Glomerular visceral epithelial cell (primary cell): Measurements from ENCODE around the gene HEMGN.

Experiments
- DNase-seq: peaks from one replicate; pipeline ENCODE4 v3.0.0-alpha.2; 2016; ENCODE audit errors: extremely low spot score

Gene HEMGN

GRCh38 chr9:97928986-97929604 lies 8.9 kb downstream of the HEMGN start:
- no peak for DNase-seq

GRCh38 chr9:97925497-97926334 lies 12.3 kb downstream of the HEMGN start:
- no peak for DNase-seq

- no peak for DNase-seq
Observed at GRCh38 chr9:97924386-97924785, 13.6 kb downstream of the HEMGN start.

GRCh38 chr9:97923529-97924108 lies 14.4 kb downstream of the HEMGN start:
- DNase-seq, result peak; percentile 80

- DNase-seq, result peak; percentile 98
Observed at GRCh38 chr9:97921959-97922724, 15.8 kb downstream of the HEMGN start, which contains the start of gene TRMO. Gene TRMO, minus strand, starts transcription at chr9:97922500. Its CDS starts 7 bp downstream, at chr9:97922493.

GRCh38 chr9:97919217-97919813 lies 18.7 kb downstream of the HEMGN start:
- DNase-seq, result no peak

GRCh38 chr9:97918611-97919010 lies 19.4 kb downstream of the HEMGN start:
- no peak for DNase-seq

GRCh38 chr9:97911970-97912369 lies 26.0 kb downstream of the HEMGN start:
- DNase-seq, result no peak

GRCh38 chr9:97911528-97911927 lies 26.4 kb downstream of the HEMGN start:
- DNase-seq, result no peak

- DNase-seq, result no peak
Observed at GRCh38 chr9:97910357-97910756, 27.6 kb downstream of the HEMGN start.

GRCh38 chr9:97908705-97909104 lies 29.3 kb downstream of the HEMGN start:
- DNase-seq, result no peak

GRCh38 chr9:97907632-97908031 lies 30.3 kb downstream of the HEMGN start:
- no peak for DNase-seq

GRCh38 chr9:97907046-97907445 lies 30.9 kb downstream of the HEMGN start:
- no peak for DNase-seq

GRCh38 chr9:97906236-97906831 lies 31.6 kb downstream of the HEMGN start:
- DNase-seq, result no peak

- no peak for DNase-seq
Observed at GRCh38 chr9:97905228-97905627, 32.7 kb downstream of the HEMGN start.

- DNase-seq, result no peak
Observed at GRCh38 chr9:97904725-97905124, 33.2 kb downstream of the HEMGN start.

- DNase-seq, result no peak
Observed at GRCh38 chr9:97903177-97903576, 34.8 kb downstream of the HEMGN start.

GRCh38 chr9:97900738-97901565 lies 37.0 kb downstream of the HEMGN start:
- peak; percentile 66 for DNase-seq

- no peak for DNase-seq
Observed at GRCh38 chr9:97900103-97900737, 37.8 kb downstream of the HEMGN start.
